GM18511 (cell line): ENCODE data around the gene PARD3.

Experiments used
- ATAC-seq: cut with Tn5 transposase; IDR thresholded peaks from one replicate; pipeline ENCODE4 v1.9.1; 2021; ENCODE audit warnings: mild to moderate bottlenecking, moderate library complexity; ENCODE audit not compliant: unreplicated experiment

Gene PARD3

GRCh38 chr10:34181553-34182300 is 633.4 kb downstream of the PARD3 start:
- ATAC-seq: no peak

GRCh38 chr10:34180749-34181148 is 634.3 kb downstream of the PARD3 start:
- ATAC-seq: no peak

GRCh38 chr10:34179280-34179679 is 635.8 kb downstream of the PARD3 start:
- ATAC-seq: no peak

- ATAC-seq: no peak
These were observed 636.3 kb downstream of the PARD3 start for GRCh38 chr10:34178756-34179155.

- no peak for ATAC-seq
These were observed 636.9 kb downstream of the PARD3 start for GRCh38 chr10:34178196-34178595.

- ATAC-seq: no peak
These were observed 637.7 kb downstream of the PARD3 start for GRCh38 chr10:34177445-34177844.

- no peak for ATAC-seq
These were observed 638.7 kb downstream of the PARD3 start for GRCh38 chr10:34176351-34176750.

- ATAC-seq: no peak
These were observed 640.0 kb downstream of the PARD3 start for GRCh38 chr10:34175121-34175520.

GRCh38 chr10:34172936-34173533 is 642.1 kb downstream of the PARD3 start:
- no peak for ATAC-seq

- ATAC-seq: no peak
These were observed 643.1 kb downstream of the PARD3 start for GRCh38 chr10:34171957-34172527.

GRCh38 chr10:34169677-34170076 is 645.4 kb downstream of the PARD3 start:
- no peak for ATAC-seq

- ATAC-seq: no peak
These were observed 646.0 kb downstream of the PARD3 start for GRCh38 chr10:34169131-34169530.

- no peak for ATAC-seq
These were observed 646.7 kb downstream of the PARD3 start for GRCh38 chr10:34168439-34168838.

GRCh38 chr10:34166823-34167222 is 648.3 kb downstream of the PARD3 start:
- no peak for ATAC-seq

- no peak for ATAC-seq
These were observed 648.7 kb downstream of the PARD3 start for GRCh38 chr10:34166354-34166753.

- no peak for ATAC-seq
These were observed 651.1 kb downstream of the PARD3 start for GRCh38 chr10:34164029-34164428.

- no peak for ATAC-seq
These were observed 651.8 kb downstream of the PARD3 start for GRCh38 chr10:34163075-34163905.

GRCh38 chr10:34161777-34162370 is 653.2 kb downstream of the PARD3 start:
- ATAC-seq: no peak

GRCh38 chr10:34160595-34160994 is 654.5 kb downstream of the PARD3 start:
- ATAC-seq: no peak

- ATAC-seq: no peak
These were observed 657.6 kb downstream of the PARD3 start for GRCh38 chr10:34157501-34157900.
